A549 (cell line): ENCODE measurements around the gene CHST2. TPM values are rescaled to one million over a fixed set of nuclear protein-coding genes. Genes with fewer than 3 reads are reported as not detected.

Source experiments
- ATAC-seq, 2 experiments: fragments of 200-7000 bp in 1 of 2; fragments of >200 bp in 1 of 2; cut with Nextera tagmentation in 1 of 2; cut with Tn5 transposase in 1 of 2; 3 replicates each; pipeline versions ENCODE4 v1.8.0 to v1.9.1; 2018 to 2020; ENCODE audit warnings: mild to moderate bottlenecking in 1 of 2, moderate library complexity in 1 of 2
- CTCF ChIA-PET: fragments of 300-600 bp; sonication (Branson Sonifier 250); formaldehyde crosslinking; extraction: SDS; loops from one replicate; lab custom pipeline; 2021; ENCODE audit warnings: antibody characterized with exemption, inconsistent platforms; lab: Yijun Ruan, JAX
- POLR2A ChIA-PET: fragments of 350-600 bp; formaldehyde crosslinking; extraction: SDS; loops from one replicate; lab custom pipeline; 2021; ENCODE audit warnings: antibody characterized with exemption, inconsistent platforms; lab: Yijun Ruan, JAX
- DNase-seq, 2 experiments: peaks; one replicate each; pipeline versions ENCODE4 v3.0.0 to v3.0.0-alpha.2; 2011 to 2016; ENCODE audit warnings: low read depth in 1 of 2, low spot score in 1 of 2
- FAIRE-seq: peaks from 2 replicates; lab custom pipeline; 2011; peaks lifted over from hg19 to GRCh38; lab: Jason Lieb, UNC
- H3K27ac ChIP-seq, 2 experiments: fragments of >200 bp; sonication (Bioruptor Twin); formaldehyde crosslinking; 3 replicates each; pipeline ENCODE4 v1.5.1; 2016 to 2017
- H3K4me1 ChIP-seq: fragments of >200 bp; sonication (Bioruptor Twin); formaldehyde crosslinking; 3 replicates; pipeline ENCODE4 v1.6.1; 2016
- H3K4me2 ChIP-seq: fragments of >200 bp; sonication (Bioruptor Twin); formaldehyde crosslinking; 3 replicates; pipeline ENCODE4 v1.6.1; 2016
- H3K4me3 ChIP-seq: fragments of >200 bp; sonication (Bioruptor Twin); formaldehyde crosslinking; 3 replicates; pipeline ENCODE4 v1.5.1; 2016
- H3K9me3 ChIP-seq: fragments of >200 bp; sonication (Bioruptor Twin); formaldehyde crosslinking; 3 replicates; pipeline ENCODE4 v1.6.1; 2016
- CBX8 ChIP-seq: fragments of 200-600 bp; sonication (generic); IDR thresholded peaks from 2 replicates; pipeline ENCODE4 v1.6.1; 2016
- CHD4 ChIP-seq: fragments of 200-600 bp; sonication (generic); IDR thresholded peaks from 2 replicates; pipeline ENCODE4 v1.6.1; 2016; ENCODE audit warnings: antibody characterized with exemption, mild to moderate bottlenecking, borderline replicate concordance
- EP300 ChIP-seq, 2 experiments: fragments of >200 bp; sonication (Bioruptor Twin); formaldehyde crosslinking; IDR thresholded peaks; 2 replicates in 1 of 2; 3 replicates in 1 of 2; pipeline ENCODE4 v1.6.1; 2016 to 2017
- FOSL2 ChIP-seq, 2 experiments: fragments of 450-650 bp in 1 of 2; fragments of >200 bp in 1 of 2; sonication (Bioruptor Twin) in 1 of 2; formaldehyde crosslinking; IDR thresholded peaks; 2 replicates each; pipeline versions ENCODE4 v1.5.0 to v1.6.1; 2016 to 2020; ENCODE audit warnings: mild to moderate bottlenecking in 1 of 2, moderate library complexity in 1 of 2
- FOXS1 ChIP-seq: fragments of 250-450 bp; sonication (Bioruptor Pico); IDR thresholded peaks from 2 replicates; pipeline ENCODE4 v1.5.0; 2020; ENCODE audit warnings: mild to moderate bottlenecking, moderate library complexity
- HDAC2 ChIP-seq: fragments of 200-600 bp; sonication (generic); IDR thresholded peaks from 2 replicates; pipeline ENCODE4 v1.6.1; 2016
- HOXB13 ChIP-seq: fragments of 250-450 bp; sonication (Bioruptor Pico); IDR thresholded peaks from 2 replicates; pipeline ENCODE4 v1.5.0; 2020; ENCODE audit warnings: low read depth, mild to moderate bottlenecking, moderate library complexity
- JUNB ChIP-seq: fragments of >200 bp; sonication (Bioruptor Twin); formaldehyde crosslinking; IDR thresholded peaks from 2 replicates; pipeline ENCODE4 v1.6.1; 2016
- KDM1A ChIP-seq: fragments of 200-600 bp; sonication (generic); IDR thresholded peaks from 2 replicates; pipeline ENCODE4 v1.6.1; 2016; ENCODE audit warnings: low read depth, mild to moderate bottlenecking
- NFE2L2 ChIP-seq: fragments of 150-350 bp; conservative IDR thresholded peaks from 2 replicates; pipeline ENCODE4 v1.6.1; 2014; ENCODE audit warnings: low read length
- PHF8 ChIP-seq: fragments of 200-600 bp; sonication (generic); IDR thresholded peaks from 2 replicates; pipeline ENCODE4 v1.6.1; 2016; ENCODE audit warnings: low read depth, mild to moderate bottlenecking, antibody characterized with exemption, moderate library complexity, borderline replicate concordance
- POLR2A ChIP-seq: IDR thresholded peaks from 2 replicates; pipeline ENCODE4 v1.6.1; 2012; ENCODE audit warnings: mild to moderate bottlenecking, low read length
- RAD21 ChIP-seq, 2 experiments: fragments of >200 bp in 1 of 2; sonication (Bioruptor Twin) in 1 of 2; formaldehyde crosslinking in 1 of 2; IDR thresholded peaks in 1 of 2; conservative IDR thresholded peaks in 1 of 2; 2 replicates in 1 of 2; 3 replicates in 1 of 2; pipeline ENCODE4 v1.6.1; 2012 to 2018; ENCODE audit warnings: inconsistent platforms in 1 of 2
- RCOR1 ChIP-seq: fragments of 150-350 bp; IDR thresholded peaks from 2 replicates; pipeline ENCODE4 v1.6.1; 2014; ENCODE audit warnings: antibody characterized with exemption, low read length, low read depth
- RNF2 ChIP-seq: fragments of 200-600 bp; sonication (generic); IDR thresholded peaks from 2 replicates; pipeline ENCODE4 v1.6.1; 2016; ENCODE audit warnings: low read depth, mild to moderate bottlenecking, antibody characterized with exemption, moderate library complexity, borderline replicate concordance
- SMC3 ChIP-seq: fragments of >200 bp; sonication (Bioruptor Twin); formaldehyde crosslinking; IDR thresholded peaks from 3 replicates; pipeline ENCODE4 v1.6.1; 2018; ENCODE audit warnings: inconsistent platforms
- TFCP2L1 ChIP-seq: fragments of 250-450 bp; sonication (Bioruptor Pico); IDR thresholded peaks from 2 replicates; pipeline ENCODE4 v1.5.0; 2021; ENCODE audit warnings: mild to moderate bottlenecking
- ZNF302 ChIP-seq: fragments of 250-450 bp; sonication (Bioruptor Pico); IDR thresholded peaks from 2 replicates; pipeline ENCODE4 v1.9.0; 2021; ENCODE audit warnings: inconsistent platforms, mild to moderate bottlenecking, moderate library complexity
- WGBS: methylation state at CpG from one replicate; pipeline ENCODE4 v1.1.6; 2017; ENCODE audit errors: missing lambda C conversion rate; 5-methylcytosine and 5-hydroxymethylcytosine counted together
- polyA minus RNA-seq: library from RNA; depleted of rRNA, polyadenylated mRNA; stranded (reverse); fragments of >200 nt; gene quantifications from 2 replicates; pipeline ENCODE4 v1.2.3, GENCODE V29; 2011; rRNA and poly(A)+ RNA removed
- polyA plus RNA-seq, 4 experiments: library from polyadenylated mRNA; depleted of rRNA in 3 of 4; stranded (reverse); fragments of >200 nt; fragmentation: RNase III in 1 of 4; extraction: RNeasy Plus Mini Kit Qiagen cat#74134 plus additional on column Dnase treatment in 1 of 4; gene quantifications; 2 replicates in 3 of 4; 3 replicates in 1 of 4; pipeline ENCODE4 v1.2.3, GENCODE V29; 2011 to 2017
- TF ChIP-seq, protein P1 (sequence below): IDR thresholded peaks from 2 replicates; pipeline ENCODE4 v1.6.1; 2012; ENCODE audit warnings: low read depth, borderline replicate concordance
- TF ChIP-seq, protein P2 (sequence below): fragments of 450-650 bp; IDR thresholded peaks from 2 replicates; pipeline ENCODE4 v1.6.1; 2014; ENCODE audit warnings: antibody characterized with exemption
- TF ChIP-seq, protein P3 (sequence below): IDR thresholded peaks from 2 replicates; pipeline ENCODE4 v1.6.1; 2012
- TF ChIP-seq, protein P4 (sequence below): fragments of 250-450 bp; sonication (Bioruptor Pico); IDR thresholded peaks from 2 replicates; pipeline ENCODE4 v1.5.0; 2020; ENCODE audit warnings: low read depth, mild to moderate bottlenecking, moderate library complexity
- TF ChIP-seq, protein P5 (sequence below): fragments of >200 bp; sonication (Bioruptor Twin); formaldehyde crosslinking; IDR thresholded peaks from 3 replicates; pipeline ENCODE4 v1.5.1; 2016

The CHST2 gene, protein sequence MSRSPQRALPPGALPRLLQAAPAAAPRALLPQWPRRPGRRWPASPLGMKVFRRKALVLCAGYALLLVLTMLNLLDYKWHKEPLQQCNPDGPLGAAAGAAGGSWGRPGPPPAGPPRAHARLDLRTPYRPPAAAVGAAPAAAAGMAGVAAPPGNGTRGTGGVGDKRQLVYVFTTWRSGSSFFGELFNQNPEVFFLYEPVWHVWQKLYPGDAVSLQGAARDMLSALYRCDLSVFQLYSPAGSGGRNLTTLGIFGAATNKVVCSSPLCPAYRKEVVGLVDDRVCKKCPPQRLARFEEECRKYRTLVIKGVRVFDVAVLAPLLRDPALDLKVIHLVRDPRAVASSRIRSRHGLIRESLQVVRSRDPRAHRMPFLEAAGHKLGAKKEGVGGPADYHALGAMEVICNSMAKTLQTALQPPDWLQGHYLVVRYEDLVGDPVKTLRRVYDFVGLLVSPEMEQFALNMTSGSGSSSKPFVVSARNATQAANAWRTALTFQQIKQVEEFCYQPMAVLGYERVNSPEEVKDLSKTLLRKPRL
- polyA plus RNA-seq (2011; rRNA removed) (0.04 and 0.08 TPM in 2 replicates), polyA plus RNA-seq (2017; fragmentation: RNase III; extraction: RNeasy Plus Mini Kit Qiagen cat#74134 plus additional on column Dnase treatment) (0.17 to 0.28 TPM (median 0.26 TPM) in 3 replicates), polyA minus RNA-seq (0.05 TPM in 1 of 2 replicates, not detected in the other)
- 0.07 and 0.14 TPM in 2 replicates for polyA plus RNA-seq (2012; cell fraction: cytosol; rRNA removed)
- polyA plus RNA-seq (2012; cell fraction: nucleus; rRNA removed) = 0.20 and 0.22 TPM in 2 replicates

DNA sequence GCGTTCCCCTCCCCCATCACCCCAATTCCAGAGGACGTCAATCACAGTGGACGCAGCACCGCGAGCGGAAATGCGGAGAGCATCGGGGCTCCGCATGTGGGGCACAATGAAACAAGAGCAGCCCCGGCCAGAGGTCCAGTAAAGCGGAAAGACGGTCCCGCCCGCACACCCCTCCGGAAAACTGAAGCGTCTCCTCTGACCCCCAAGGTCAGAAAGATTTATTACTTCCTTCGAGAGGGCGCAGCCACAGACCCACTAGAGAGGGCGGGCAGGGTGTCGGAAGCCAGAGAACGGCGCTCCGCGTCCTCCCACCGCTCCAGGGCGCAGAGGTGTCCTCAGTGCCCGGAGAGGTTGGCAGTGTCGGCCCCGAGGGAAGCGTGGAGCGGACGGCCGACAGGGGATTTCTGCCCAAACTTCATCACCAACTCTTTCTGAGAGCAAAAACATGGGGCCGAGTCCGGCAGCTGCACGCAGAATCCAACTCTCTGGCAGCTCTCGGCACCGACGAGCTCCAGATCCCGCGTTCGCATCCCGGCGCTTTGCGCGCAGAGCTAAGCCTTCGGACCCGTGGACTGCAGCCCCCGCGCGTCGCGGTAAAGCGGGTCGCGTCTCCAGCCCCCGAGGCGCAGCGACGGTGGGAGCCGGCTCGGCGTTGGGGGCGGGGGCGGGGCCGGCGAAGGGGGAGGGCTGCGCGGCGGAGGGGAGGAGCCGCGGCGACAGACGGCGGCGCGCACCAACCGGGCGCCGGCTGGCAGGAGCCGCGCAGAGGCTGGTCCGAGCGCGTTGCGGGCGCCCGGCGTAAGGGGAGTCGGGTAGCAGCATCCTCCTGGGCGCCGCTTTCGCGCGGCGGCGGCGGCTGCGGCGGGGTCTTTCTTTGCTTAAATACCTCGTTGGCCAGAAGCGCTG, at the start of gene CHST2:
TSS of gene CHST2 (plus strand) at position 763 of the 906 bp plus-strand sequence. CDS start 1,046 bp downstream, outside the sequence.
- H3K4me2 ChIP-seq = peak within 1 kb of the TSS; percentile 99
- CTCF ChIA-PET = no interaction called here
- POLR2A ChIA-PET = no interaction called here
- ATAC-seq = peak; percentile 89 to 95
- no peak for TF ChIP-seq HOXB13 (CRISPR knock-in tag)
- TF ChIP-seq RAD21 (conservative IDR thresholded peaks at IDR 0.05 in 1 of 2, IDR thresholded peaks at IDR 0.05 in 1 of 2) = no peak
- no peak for TF ChIP-seq ZNF302
- no peak for TF ChIP-seq TFCP2L1 (CRISPR knock-in tag)
- TF ChIP-seq, protein P1, sequence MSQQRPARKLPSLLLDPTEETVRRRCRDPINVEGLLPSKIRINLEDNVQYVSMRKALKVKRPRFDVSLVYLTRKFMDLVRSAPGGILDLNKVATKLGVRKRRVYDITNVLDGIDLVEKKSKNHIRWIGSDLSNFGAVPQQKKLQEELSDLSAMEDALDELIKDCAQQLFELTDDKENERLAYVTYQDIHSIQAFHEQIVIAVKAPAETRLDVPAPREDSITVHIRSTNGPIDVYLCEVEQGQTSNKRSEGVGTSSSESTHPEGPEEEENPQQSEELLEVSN = 0 out of 2 replicates have a peak, but pooled peaks have one; percentile 17
- TF ChIP-seq, protein P2, sequence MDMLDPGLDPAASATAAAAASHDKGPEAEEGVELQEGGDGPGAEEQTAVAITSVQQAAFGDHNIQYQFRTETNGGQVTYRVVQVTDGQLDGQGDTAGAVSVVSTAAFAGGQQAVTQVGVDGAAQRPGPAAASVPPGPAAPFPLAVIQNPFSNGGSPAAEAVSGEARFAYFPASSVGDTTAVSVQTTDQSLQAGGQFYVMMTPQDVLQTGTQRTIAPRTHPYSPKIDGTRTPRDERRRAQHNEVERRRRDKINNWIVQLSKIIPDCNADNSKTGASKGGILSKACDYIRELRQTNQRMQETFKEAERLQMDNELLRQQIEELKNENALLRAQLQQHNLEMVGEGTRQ = no peak
- TF ChIP-seq FOSL2 (IDR thresholded peaks at IDR 0.05) = no peak
- TF ChIP-seq FOSL2 (CRISPR knock-in tag; IDR thresholded peaks at IDR 0.05) = no peak
- TF ChIP-seq HDAC2 = peak; percentile 94
- peak; percentile 21; the same call in 1 of the 2 replicates for TF ChIP-seq RNF2
- TF ChIP-seq, protein P3, sequence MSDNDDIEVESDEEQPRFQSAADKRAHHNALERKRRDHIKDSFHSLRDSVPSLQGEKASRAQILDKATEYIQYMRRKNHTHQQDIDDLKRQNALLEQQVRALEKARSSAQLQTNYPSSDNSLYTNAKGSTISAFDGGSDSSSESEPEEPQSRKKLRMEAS = peak; percentile 7; the same call in 1 of the 2 replicates
- TF ChIP-seq, all 56 proteins: peak for 4
- DNase-seq = peak; percentile 64 to 85
- Histone ChIP-seq H3K4me1 (peaks cover 5% of the 10 kb centered on the region; the same call in 2 of the 3 replicates), H3K4me3 (peak within 1 kb of the TSS; percentile 70), H3K9me3 (no peaks in the 10 kb centered on the region), H3K27ac (peak within 1 kb of the TSS; percentile 48 to 76; a peak in 4 of 6 replicates)
- FAIRE-seq = no peak
- 6% methylated on average over 21 of the region's 102 CpGs for WGBS

DNA sequence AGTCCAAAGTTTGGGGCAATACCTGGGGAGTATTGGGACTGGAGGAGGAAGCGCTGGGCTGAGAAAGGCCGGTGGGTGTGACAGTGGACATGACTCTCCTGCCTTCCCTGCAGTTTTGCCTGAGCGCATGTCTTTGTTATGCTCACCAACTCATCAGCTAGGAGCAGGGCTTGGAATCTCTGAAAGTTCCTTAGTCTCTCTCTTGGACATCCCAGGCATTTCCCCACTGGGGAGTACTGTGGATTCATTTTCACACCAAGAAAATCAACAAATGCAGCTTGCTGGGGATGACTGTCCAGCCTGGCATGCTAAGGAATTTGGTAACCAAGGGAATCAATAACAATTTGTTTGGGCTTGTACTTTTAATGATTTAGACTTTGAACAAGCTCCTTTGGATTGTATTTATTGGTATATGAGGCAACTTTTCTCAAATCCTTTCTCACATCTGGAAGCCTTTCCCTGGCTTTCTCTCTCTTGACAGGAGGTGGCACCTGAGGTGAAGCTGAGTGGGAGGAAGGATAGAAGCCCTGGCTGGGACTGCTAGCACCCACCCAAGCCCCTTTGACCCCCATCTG, 48.5 kb upstream of the CHST2 start:
- ATAC-seq (peak in 1 of 2 experiments; percentile 64; a peak in 4 of 6 replicates), DNase-seq (peak in 1 of 2 experiments; percentile 48)
- ChIA-PET POLR2A (no interaction called here), CTCF (no interaction called here)
- H3K27ac ChIP-seq = no peak overlapping the region
- no peak overlapping the region for H3K4me3 ChIP-seq
- H3K9me3 ChIP-seq = no peaks in the 10 kb centered on the region
- no peaks in the 10 kb centered on the region for H3K4me1 ChIP-seq
- TF ChIP-seq PHF8 (no peak), SMC3 (no peak), CBX8 (no peak), CHD4 (no peak), POLR2A (no peak), FOXS1 (CRISPR knock-in tag) (no peak), JUNB (no peak), ZNF302 (no peak), NFE2L2 (no peak), KDM1A (no peak), RCOR1 (no peak), EP300 (IDR thresholded peaks at IDR 0.05) (no peak)
- TF ChIP-seq, protein P4, sequence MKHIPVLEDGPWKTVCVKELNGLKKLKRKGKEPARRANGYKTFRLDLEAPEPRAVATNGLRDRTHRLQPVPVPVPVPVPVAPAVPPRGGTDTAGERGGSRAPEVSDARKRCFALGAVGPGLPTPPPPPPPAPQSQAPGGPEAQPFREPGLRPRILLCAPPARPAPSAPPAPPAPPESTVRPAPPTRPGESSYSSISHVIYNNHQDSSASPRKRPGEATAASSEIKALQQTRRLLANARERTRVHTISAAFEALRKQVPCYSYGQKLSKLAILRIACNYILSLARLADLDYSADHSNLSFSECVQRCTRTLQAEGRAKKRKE (CRISPR knock-in tag) = no peak
- TF ChIP-seq, protein P5, sequence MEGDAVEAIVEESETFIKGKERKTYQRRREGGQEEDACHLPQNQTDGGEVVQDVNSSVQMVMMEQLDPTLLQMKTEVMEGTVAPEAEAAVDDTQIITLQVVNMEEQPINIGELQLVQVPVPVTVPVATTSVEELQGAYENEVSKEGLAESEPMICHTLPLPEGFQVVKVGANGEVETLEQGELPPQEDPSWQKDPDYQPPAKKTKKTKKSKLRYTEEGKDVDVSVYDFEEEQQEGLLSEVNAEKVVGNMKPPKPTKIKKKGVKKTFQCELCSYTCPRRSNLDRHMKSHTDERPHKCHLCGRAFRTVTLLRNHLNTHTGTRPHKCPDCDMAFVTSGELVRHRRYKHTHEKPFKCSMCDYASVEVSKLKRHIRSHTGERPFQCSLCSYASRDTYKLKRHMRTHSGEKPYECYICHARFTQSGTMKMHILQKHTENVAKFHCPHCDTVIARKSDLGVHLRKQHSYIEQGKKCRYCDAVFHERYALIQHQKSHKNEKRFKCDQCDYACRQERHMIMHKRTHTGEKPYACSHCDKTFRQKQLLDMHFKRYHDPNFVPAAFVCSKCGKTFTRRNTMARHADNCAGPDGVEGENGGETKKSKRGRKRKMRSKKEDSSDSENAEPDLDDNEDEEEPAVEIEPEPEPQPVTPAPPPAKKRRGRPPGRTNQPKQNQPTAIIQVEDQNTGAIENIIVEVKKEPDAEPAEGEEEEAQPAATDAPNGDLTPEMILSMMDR = no peak
- TF ChIP-seq, all 56 proteins: peak for 0
- FAIRE-seq = no peak
- WGBS = 91% methylated on average over 3 of the region's 3 CpGs
- no peak overlapping the region for H3K4me2 ChIP-seq
